ENCODE measurements around the gene ZNF507. TPM values are rescaled to one million over a fixed set of nuclear protein-coding genes. Genes with fewer than 3 reads are reported as not detected.

The ZNF507 gene
- total RNA-seq, 4 donors from 2014 or later: 10.5 to 37.4 (median 28.2) TPM

- no peak for DNase-seq
- Histone ChIP-seq H3K4me3 (no peak overlapping the region), H3K9me3 (no peaks in the 10 kb centered on the region), H3K27me3 (no peaks in the 10 kb centered on the region), H3K36me3 (no peaks in the 10 kb centered on the region), H3K27ac (no peak overlapping the region), H3K4me1 (no peaks in the 10 kb centered on the region)
- TF ChIP-seq POLR2A (IDR thresholded peaks at IDR 0.05) (no peak), CTCF (IDR thresholded peaks at IDR 0.05) (no peak)
- intact Hi-C loops (cut with DNase I; ENCODE audit: low total_unique reads): no loop called here
These were observed 8.9 kb downstream of the ZNF507 start for GRCh38 chr19:32354345-32354744.

- Histone ChIP-seq H3K4me3 (no peak overlapping the region), H3K4me1 (no peaks in the 10 kb centered on the region), H3K27me3 (no peaks in the 10 kb centered on the region), H3K9me3 (no peaks in the 10 kb centered on the region), H3K36me3 (no peaks in the 10 kb centered on the region), H3K27ac (no peak overlapping the region)
- no peak for DNase-seq
- TF ChIP-seq CTCF (IDR thresholded peaks at IDR 0.05) (no peak), POLR2A (IDR thresholded peaks at IDR 0.05) (no peak)
- intact Hi-C loops (cut with DNase I; ENCODE audit: low total_unique reads): no loop called here
These were observed 9.9 kb downstream of the ZNF507 start for GRCh38 chr19:32355309-32355708.

DNA sequence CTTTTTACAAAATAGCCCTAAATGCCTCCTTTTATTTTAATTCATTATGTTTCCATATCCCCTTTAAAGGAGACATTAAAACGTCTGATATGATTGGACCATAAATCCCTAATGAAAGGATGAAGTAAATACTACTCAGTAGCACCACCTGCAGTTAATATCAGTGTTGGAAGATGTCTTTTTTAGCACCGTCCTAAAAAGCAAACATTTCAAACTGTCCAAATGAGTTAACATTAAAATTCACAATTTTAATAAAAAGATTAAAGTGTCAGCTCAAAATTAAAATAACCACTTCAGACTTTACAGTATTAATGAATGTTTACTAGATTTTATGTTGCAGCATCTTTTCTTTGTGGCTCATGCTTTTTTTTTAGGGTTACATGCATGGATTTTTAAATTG, 12.3 kb downstream of the ZNF507 start:
- Histone ChIP-seq H3K36me3 (no peaks in the 10 kb centered on the region), H3K27me3 (no peaks in the 10 kb centered on the region), H3K27ac (no peak overlapping the region), H3K4me1 (no peaks in the 10 kb centered on the region), H3K4me3 (no peak overlapping the region), H3K9me3 (no peaks in the 10 kb centered on the region)
- no peak for DNase-seq
- intact Hi-C loops (cut with DNase I; ENCODE audit: low total_unique reads): no loop called here
- no peak for TF ChIP-seq CTCF (IDR thresholded peaks at IDR 0.05)
- TF ChIP-seq POLR2A (IDR thresholded peaks at IDR 0.05): no peak

GRCh38 chr19:32358321-32358720, 12.9 kb downstream of the ZNF507 start:
- Histone ChIP-seq H3K27me3 (no peaks in the 10 kb centered on the region), H3K4me3 (no peak overlapping the region), H3K27ac (no peak overlapping the region), H3K4me1 (no peaks in the 10 kb centered on the region), H3K36me3 (no peaks in the 10 kb centered on the region), H3K9me3 (no peaks in the 10 kb centered on the region)
- no peak for TF ChIP-seq CTCF (IDR thresholded peaks at IDR 0.05)
- TF ChIP-seq POLR2A (IDR thresholded peaks at IDR 0.05): no peak
- intact Hi-C loops (cut with DNase I; ENCODE audit: low total_unique reads): no loop called here
- DNase-seq: no peak

DNA sequence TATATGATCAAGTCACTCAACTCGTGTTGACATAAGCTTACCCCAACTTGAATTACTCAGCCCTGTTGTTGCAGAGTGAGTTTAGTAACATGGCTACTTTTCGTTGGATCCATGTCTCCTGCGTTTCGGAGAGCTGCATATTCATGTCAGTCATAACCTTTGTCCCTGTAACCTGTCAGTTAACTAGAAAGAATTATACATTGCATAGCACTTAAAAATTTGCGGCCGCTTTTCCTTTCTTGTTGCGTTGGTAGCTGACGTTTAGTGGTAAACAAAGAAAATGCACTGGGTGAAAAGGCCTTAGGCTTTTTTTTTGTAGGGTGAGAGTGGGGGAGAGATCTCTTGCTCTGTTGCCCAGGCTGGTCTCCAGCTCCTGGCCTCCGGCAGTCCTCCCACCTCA, 14.2 kb downstream of the ZNF507 start:
- H3K36me3 ChIP-seq: no peaks in the 10 kb centered on the region
- no peak for TF ChIP-seq CTCF (IDR thresholded peaks at IDR 0.05)
- TF ChIP-seq POLR2A (IDR thresholded peaks at IDR 0.05): no peak
- H3K4me3 ChIP-seq: no peak overlapping the region
- intact Hi-C loops (cut with DNase I; ENCODE audit: low total_unique reads): no loop called here
- no peaks in the 10 kb centered on the region for H3K27me3 ChIP-seq
- no peaks in the 10 kb centered on the region for H3K9me3 ChIP-seq
- no peaks in the 10 kb centered on the region for H3K4me1 ChIP-seq
- no peak overlapping the region for H3K27ac ChIP-seq
- DNase-seq: no peak
